Measurements from ENCODE around the gene OTUD5. TPM values are rescaled to one million over a fixed set of nuclear protein-coding genes. Genes with fewer than 3 reads are reported as not detected.

The OTUD5 gene
- total and polyA plus RNA-seq, 2 of the 13 experiments (the other 11 are each of a cell fraction or from before 2014, with no cell fraction given): 18.4 to 42.2 TPM

GRCh38 chrX:48917139-48918001, 40.0 kb downstream of the OTUD5 start (continued):
- TF ChIP-seq, protein P1, sequence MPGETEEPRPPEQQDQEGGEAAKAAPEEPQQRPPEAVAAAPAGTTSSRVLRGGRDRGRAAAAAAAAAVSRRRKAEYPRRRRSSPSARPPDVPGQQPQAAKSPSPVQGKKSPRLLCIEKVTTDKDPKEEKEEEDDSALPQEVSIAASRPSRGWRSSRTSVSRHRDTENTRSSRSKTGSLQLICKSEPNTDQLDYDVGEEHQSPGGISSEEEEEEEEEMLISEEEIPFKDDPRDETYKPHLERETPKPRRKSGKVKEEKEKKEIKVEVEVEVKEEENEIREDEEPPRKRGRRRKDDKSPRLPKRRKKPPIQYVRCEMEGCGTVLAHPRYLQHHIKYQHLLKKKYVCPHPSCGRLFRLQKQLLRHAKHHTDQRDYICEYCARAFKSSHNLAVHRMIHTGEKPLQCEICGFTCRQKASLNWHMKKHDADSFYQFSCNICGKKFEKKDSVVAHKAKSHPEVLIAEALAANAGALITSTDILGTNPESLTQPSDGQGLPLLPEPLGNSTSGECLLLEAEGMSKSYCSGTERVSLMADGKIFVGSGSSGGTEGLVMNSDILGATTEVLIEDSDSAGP (CRISPR knock-in tag; IDR thresholded peaks at IDR 0.05; ENCODE audit: borderline replicate concordance): peak; percentile 27; the same call in 1 of the 2 replicates
- TF ChIP-seq, protein P2, sequence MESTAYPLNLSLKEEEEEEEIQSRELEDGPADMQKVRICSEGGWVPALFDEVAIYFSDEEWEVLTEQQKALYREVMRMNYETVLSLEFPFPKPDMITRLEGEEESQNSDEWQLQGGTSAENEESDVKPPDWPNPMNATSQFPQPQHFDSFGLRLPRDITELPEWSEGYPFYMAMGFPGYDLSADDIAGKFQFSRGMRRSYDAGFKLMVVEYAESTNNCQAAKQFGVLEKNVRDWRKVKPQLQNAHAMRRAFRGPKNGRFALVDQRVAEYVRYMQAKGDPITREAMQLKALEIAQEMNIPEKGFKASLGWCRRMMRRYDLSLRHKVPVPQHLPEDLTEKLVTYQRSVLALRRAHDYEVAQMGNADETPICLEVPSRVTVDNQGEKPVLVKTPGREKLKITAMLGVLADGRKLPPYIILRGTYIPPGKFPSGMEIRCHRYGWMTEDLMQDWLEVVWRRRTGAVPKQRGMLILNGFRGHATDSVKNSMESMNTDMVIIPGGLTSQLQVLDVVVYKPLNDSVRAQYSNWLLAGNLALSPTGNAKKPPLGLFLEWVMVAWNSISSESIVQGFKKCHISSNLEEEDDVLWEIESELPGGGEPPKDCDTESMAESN (CRISPR knock-in tag; conservative IDR thresholded peaks at IDR 0.05): 0 out of 2 replicates have a peak, but pooled peaks have one; percentile 26
- TF ChIP-seq ZNF136 (CRISPR knock-in tag; IDR thresholded peaks at IDR 0.05; ENCODE audit: low read depth) (no peak), STAT5B (CRISPR knock-in tag; IDR thresholded peaks at IDR 0.05) (no peak), RNF2 (conservative IDR thresholded peaks at IDR 0.05; ENCODE audit: low read depth) (no peak), HOXA5 (CRISPR knock-in tag; IDR thresholded peaks at IDR 0.05) (0 out of 2 replicates have a peak, but pooled peaks have one; percentile 36), SKI (IDR thresholded peaks at IDR 0.05; ENCODE audit: partially characterized antibody) (no peak), SP5 (CRISPR knock-in tag; IDR thresholded peaks at IDR 0.05; ENCODE audit: borderline replicate concordance, low read depth) (peak; percentile 22; the same call in 1 of the 2 replicates), MAZ (IDR thresholded peaks at IDR 0.05; ENCODE audit: borderline replicate concordance, low read depth, low read length) (no peak), MAZ (CRISPR knock-in tag; IDR thresholded peaks at IDR 0.05; ENCODE audit: low read depth) (peak; percentile 22; the same call in 1 of the 2 replicates), XRCC5 (optimal IDR thresholded peaks at IDR 0.05; ENCODE audit: low read length) (peak; percentile 54), HMGXB3 (CRISPR knock-in tag; IDR thresholded peaks at IDR 0.05; ENCODE audit: borderline replicate concordance) (no peak)
- TF ChIP-seq, protein P3, sequence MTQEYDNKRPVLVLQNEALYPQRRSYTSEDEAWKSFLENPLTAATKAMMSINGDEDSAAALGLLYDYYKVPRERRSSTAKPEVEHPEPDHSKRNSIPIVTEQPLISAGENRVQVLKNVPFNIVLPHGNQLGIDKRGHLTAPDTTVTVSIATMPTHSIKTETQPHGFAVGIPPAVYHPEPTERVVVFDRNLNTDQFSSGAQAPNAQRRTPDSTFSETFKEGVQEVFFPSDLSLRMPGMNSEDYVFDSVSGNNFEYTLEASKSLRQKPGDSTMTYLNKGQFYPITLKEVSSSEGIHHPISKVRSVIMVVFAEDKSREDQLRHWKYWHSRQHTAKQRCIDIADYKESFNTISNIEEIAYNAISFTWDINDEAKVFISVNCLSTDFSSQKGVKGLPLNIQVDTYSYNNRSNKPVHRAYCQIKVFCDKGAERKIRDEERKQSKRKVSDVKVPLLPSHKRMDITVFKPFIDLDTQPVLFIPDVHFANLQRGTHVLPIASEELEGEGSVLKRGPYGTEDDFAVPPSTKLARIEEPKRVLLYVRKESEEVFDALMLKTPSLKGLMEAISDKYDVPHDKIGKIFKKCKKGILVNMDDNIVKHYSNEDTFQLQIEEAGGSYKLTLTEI (CRISPR knock-in tag; conservative IDR thresholded peaks at IDR 0.05): no peak
- TF ChIP-seq, protein P4, sequence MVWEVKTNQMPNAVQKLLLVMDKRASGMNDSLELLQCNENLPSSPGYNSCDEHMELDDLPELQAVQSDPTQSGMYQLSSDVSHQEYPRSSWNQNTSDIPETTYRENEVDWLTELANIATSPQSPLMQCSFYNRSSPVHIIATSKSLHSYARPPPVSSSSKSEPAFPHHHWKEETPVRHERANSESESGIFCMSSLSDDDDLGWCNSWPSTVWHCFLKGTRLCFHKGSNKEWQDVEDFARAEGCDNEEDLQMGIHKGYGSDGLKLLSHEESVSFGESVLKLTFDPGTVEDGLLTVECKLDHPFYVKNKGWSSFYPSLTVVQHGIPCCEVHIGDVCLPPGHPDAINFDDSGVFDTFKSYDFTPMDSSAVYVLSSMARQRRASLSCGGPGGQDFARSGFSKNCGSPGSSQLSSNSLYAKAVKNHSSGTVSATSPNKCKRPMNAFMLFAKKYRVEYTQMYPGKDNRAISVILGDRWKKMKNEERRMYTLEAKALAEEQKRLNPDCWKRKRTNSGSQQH (CRISPR knock-in tag; IDR thresholded peaks at IDR 0.05; ENCODE audit: low read depth): 0 out of 2 replicates have a peak, but pooled peaks have one; percentile 33
